HEK293 (cell line): ENCODE results near the gene ADM2.

Experiments
- CTCF ChIA-PET: fragments of 350-600 bp; formaldehyde crosslinking; extraction: SDS; loops from one replicate; lab custom pipeline; 2021; ENCODE audit warnings: antibody characterized with exemption; lab: Yijun Ruan, JAX
- POLR2A ChIA-PET: fragments of 300-600 bp; formaldehyde crosslinking; extraction: SDS; loops from one replicate; lab custom pipeline; 2020; ENCODE audit warnings: antibody characterized with exemption, inconsistent platforms; lab: Yijun Ruan, JAX
- H3K27ac ChIP-seq: fragments of 200-500 bp; sonication (Bioruptor generic); 2 replicates; pipeline ENCODE4 v1.5.1; 2014; ENCODE audit warnings: low read depth, low read length, control low read depth, inconsistent platforms; ENCODE audit errors: extremely low read depth
- H3K36me3 ChIP-seq, 2 experiments: fragments of 200-500 bp in 1 of 2; sonication (Bioruptor generic) in 1 of 2; 1 replicate in 1 of 2; 2 replicates in 1 of 2; pipeline ENCODE4 v1.5.1; 2014 to 2017; ENCODE audit warnings: inconsistent platforms in 2 of 2, low read length in 2 of 2; ENCODE audit not compliant: control insufficient read depth in 2 of 2, insufficient read depth in 1 of 2
- H3K4me1 ChIP-seq: fragments of 200-500 bp; sonication (Bioruptor generic); 2 replicates; pipeline ENCODE4 v1.5.1; 2014; ENCODE audit warnings: mild to moderate bottlenecking, low read length, inconsistent platforms; ENCODE audit not compliant: control insufficient read depth, insufficient read depth
- H3K4me3 ChIP-seq: 2 replicates; pipeline ENCODE4 v1.5.1; 2011; ENCODE audit warnings: low read depth, mild to moderate bottlenecking, control low read depth, low read length, moderate library complexity
- H3K9me3 ChIP-seq: fragments of 200-500 bp; sonication (Bioruptor generic); 2 replicates; pipeline ENCODE4 v1.5.1; 2014; ENCODE audit warnings: low read depth, low read length, inconsistent platforms; ENCODE audit not compliant: control insufficient read depth, insufficient read depth
- BCL11A ChIP-seq: fragments of 450-650 bp; formaldehyde crosslinking; IDR thresholded peaks from 2 replicates; pipeline ENCODE4 v1.5.1; 2016; ENCODE audit warnings: low read depth, missing biosample characterization, missing genetic modification characterization
- EGR2 ChIP-seq: fragments of 450-650 bp; formaldehyde crosslinking; IDR thresholded peaks from 2 replicates; pipeline ENCODE4 v1.5.1; 2016; ENCODE audit warnings: low read depth, missing biosample characterization, missing genetic modification characterization
- HOXA7 ChIP-seq: sonication (generic); formaldehyde crosslinking; IDR thresholded peaks from 2 replicates; pipeline ENCODE4 v1.8.1; 2022; ENCODE audit warnings: missing genetic modification reagents, borderline replicate concordance
- KLF17 ChIP-seq: fragments of 450-650 bp; formaldehyde crosslinking; IDR thresholded peaks from 2 replicates; pipeline ENCODE4 v1.5.1; 2016; ENCODE audit warnings: missing biosample characterization, missing genetic modification characterization
- KLF7 ChIP-seq: fragments of 450-650 bp; formaldehyde crosslinking; IDR thresholded peaks from 2 replicates; pipeline ENCODE4 v1.5.1; 2016; ENCODE audit warnings: missing biosample characterization, missing genetic modification characterization, borderline replicate concordance
- SETDB1 ChIP-seq: IDR thresholded peaks from one replicate; pipeline ENCODE4 v1.6.1; 2017; ENCODE audit warnings: mild to moderate bottlenecking, low read length, moderate library complexity, mixed read lengths; ENCODE audit not compliant: insufficient read length
- TCF7L2 ChIP-seq: IDR thresholded peaks from 2 replicates; pipeline ENCODE4 v1.6.1; 2011; ENCODE audit warnings: low read depth, mild to moderate bottlenecking, inconsistent platforms, low read length, moderate library complexity, borderline replicate concordance
- ZBTB1 ChIP-seq: fragments of 450-650 bp; formaldehyde crosslinking; IDR thresholded peaks from 2 replicates; pipeline ENCODE4 v1.5.1; 2016; ENCODE audit warnings: missing biosample characterization, missing genetic modification characterization
- ZBTB20 ChIP-seq: fragments of 450-650 bp; formaldehyde crosslinking; IDR thresholded peaks from 2 replicates; pipeline ENCODE4 v1.5.1; 2016; ENCODE audit warnings: missing biosample characterization, missing genetic modification characterization
- ZNF146 ChIP-seq: fragments of 450-650 bp; formaldehyde crosslinking; IDR thresholded peaks from 2 replicates; pipeline ENCODE4 v1.5.1; 2016; ENCODE audit warnings: missing biosample characterization, missing genetic modification characterization
- ZNF302 ChIP-seq: fragments of 450-650 bp; formaldehyde crosslinking; IDR thresholded peaks from 2 replicates; pipeline ENCODE4 v1.5.1; 2016; ENCODE audit warnings: missing biosample characterization, missing genetic modification characterization, low read depth
- ZNF354C ChIP-seq: fragments of 450-650 bp; formaldehyde crosslinking; IDR thresholded peaks from 2 replicates; pipeline ENCODE4 v1.5.1; 2016; ENCODE audit warnings: missing biosample characterization, missing genetic modification characterization, low read depth, borderline replicate concordance
- ZNF48 ChIP-seq: fragments of 450-650 bp; formaldehyde crosslinking; IDR thresholded peaks from 2 replicates; pipeline ENCODE4 v1.5.1; 2016; ENCODE audit warnings: missing biosample characterization, missing genetic modification characterization
- ZNF510 ChIP-seq: fragments of 450-650 bp; formaldehyde crosslinking; IDR thresholded peaks from 2 replicates; pipeline ENCODE4 v1.5.1; 2018; ENCODE audit warnings: mild to moderate bottlenecking, missing genetic modification characterization, missing biosample characterization; ENCODE audit not compliant: insufficient replicate concordance
- ZNF521 ChIP-seq: fragments of 450-650 bp; formaldehyde crosslinking; IDR thresholded peaks from 2 replicates; pipeline ENCODE4 v1.5.1; 2017; ENCODE audit warnings: missing biosample characterization, mild to moderate bottlenecking, missing genetic modification characterization
- ZNF561 ChIP-seq: fragments of 450-650 bp; IDR thresholded peaks from 2 replicates; pipeline ENCODE4 v1.5.1; 2018; ENCODE audit warnings: missing biosample characterization, missing genetic modification characterization, borderline replicate concordance
- ZNF629 ChIP-seq: fragments of 450-650 bp; formaldehyde crosslinking; IDR thresholded peaks from 2 replicates; pipeline ENCODE4 v1.5.1; 2017; ENCODE audit warnings: missing biosample characterization, missing genetic modification characterization
- ZSCAN5A ChIP-seq: fragments of 450-650 bp; formaldehyde crosslinking; IDR thresholded peaks from 2 replicates; pipeline ENCODE4 v1.5.1; 2016; ENCODE audit warnings: missing biosample characterization, missing genetic modification characterization
- TF ChIP-seq, protein P1 (sequence below): fragments of 450-650 bp; formaldehyde crosslinking; IDR thresholded peaks from 2 replicates; pipeline ENCODE4 v1.5.1; 2017; ENCODE audit warnings: missing biosample characterization, missing genetic modification characterization
- TF ChIP-seq, protein P2 (sequence below): fragments of 450-650 bp; formaldehyde crosslinking; IDR thresholded peaks from 2 replicates; pipeline ENCODE4 v1.5.1; 2016; ENCODE audit warnings: missing biosample characterization, missing genetic modification characterization
- TF ChIP-seq, protein P3 (sequence below): fragments of 450-650 bp; formaldehyde crosslinking; conservative IDR thresholded peaks from 2 replicates; pipeline ENCODE4 v1.5.1; 2016; ENCODE audit warnings: low read depth, missing biosample characterization, missing genetic modification characterization
- TF ChIP-seq, protein P4 (sequence below): fragments of 450-650 bp; formaldehyde crosslinking; IDR thresholded peaks from 2 replicates; pipeline ENCODE4 v1.5.1; 2016; ENCODE audit warnings: missing biosample characterization, missing genetic modification characterization

The ADM2 gene

DNA sequence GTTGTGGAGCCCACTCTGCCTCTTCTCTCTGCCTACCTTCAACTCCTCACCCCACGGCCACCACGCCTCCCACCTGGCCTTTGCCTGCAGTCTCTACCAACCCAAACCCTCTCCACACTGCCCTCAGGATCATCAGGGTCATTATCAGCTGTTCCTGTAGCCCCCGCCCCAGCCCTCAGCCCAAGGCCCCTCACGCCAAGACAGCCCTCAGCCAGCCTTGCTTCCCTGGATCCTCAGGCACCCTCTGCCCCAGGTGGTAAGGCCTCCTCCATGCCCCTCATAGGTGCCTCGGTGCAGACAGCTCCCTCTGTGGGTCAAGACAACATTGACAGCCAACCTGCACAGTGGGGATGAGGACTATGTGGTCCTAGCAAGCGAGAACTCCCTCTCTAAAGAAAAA is 8.3 kb upstream of the ADM2 start (continued):
- TF ChIP-seq, protein P1, sequence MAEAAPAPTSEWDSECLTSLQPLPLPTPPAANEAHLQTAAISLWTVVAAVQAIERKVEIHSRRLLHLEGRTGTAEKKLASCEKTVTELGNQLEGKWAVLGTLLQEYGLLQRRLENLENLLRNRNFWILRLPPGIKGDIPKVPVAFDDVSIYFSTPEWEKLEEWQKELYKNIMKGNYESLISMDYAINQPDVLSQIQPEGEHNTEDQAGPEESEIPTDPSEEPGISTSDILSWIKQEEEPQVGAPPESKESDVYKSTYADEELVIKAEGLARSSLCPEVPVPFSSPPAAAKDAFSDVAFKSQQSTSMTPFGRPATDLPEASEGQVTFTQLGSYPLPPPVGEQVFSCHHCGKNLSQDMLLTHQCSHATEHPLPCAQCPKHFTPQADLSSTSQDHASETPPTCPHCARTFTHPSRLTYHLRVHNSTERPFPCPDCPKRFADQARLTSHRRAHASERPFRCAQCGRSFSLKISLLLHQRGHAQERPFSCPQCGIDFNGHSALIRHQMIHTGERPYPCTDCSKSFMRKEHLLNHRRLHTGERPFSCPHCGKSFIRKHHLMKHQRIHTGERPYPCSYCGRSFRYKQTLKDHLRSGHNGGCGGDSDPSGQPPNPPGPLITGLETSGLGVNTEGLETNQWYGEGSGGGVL (tag by site-specific recombination), result no peak
- TF ChIP-seq ZNF561 (no peak), ZNF521 (no peak), ZNF354C (tag by site-specific recombination) (no peak), KLF17 (tag by site-specific recombination) (no peak), EGR2 (tag by site-specific recombination) (peak; percentile 84)
- TF ChIP-seq, protein P2, sequence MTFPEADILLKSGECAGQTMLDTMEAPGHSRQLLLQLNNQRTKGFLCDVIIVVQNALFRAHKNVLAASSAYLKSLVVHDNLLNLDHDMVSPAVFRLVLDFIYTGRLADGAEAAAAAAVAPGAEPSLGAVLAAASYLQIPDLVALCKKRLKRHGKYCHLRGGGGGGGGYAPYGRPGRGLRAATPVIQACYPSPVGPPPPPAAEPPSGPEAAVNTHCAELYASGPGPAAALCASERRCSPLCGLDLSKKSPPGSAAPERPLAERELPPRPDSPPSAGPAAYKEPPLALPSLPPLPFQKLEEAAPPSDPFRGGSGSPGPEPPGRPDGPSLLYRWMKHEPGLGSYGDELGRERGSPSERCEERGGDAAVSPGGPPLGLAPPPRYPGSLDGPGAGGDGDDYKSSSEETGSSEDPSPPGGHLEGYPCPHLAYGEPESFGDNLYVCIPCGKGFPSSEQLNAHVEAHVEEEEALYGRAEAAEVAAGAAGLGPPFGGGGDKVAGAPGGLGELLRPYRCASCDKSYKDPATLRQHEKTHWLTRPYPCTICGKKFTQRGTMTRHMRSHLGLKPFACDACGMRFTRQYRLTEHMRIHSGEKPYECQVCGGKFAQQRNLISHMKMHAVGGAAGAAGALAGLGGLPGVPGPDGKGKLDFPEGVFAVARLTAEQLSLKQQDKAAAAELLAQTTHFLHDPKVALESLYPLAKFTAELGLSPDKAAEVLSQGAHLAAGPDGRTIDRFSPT (tag by site-specific recombination), result peak; percentile 49; the same call in 1 of the 2 replicates

DNA sequence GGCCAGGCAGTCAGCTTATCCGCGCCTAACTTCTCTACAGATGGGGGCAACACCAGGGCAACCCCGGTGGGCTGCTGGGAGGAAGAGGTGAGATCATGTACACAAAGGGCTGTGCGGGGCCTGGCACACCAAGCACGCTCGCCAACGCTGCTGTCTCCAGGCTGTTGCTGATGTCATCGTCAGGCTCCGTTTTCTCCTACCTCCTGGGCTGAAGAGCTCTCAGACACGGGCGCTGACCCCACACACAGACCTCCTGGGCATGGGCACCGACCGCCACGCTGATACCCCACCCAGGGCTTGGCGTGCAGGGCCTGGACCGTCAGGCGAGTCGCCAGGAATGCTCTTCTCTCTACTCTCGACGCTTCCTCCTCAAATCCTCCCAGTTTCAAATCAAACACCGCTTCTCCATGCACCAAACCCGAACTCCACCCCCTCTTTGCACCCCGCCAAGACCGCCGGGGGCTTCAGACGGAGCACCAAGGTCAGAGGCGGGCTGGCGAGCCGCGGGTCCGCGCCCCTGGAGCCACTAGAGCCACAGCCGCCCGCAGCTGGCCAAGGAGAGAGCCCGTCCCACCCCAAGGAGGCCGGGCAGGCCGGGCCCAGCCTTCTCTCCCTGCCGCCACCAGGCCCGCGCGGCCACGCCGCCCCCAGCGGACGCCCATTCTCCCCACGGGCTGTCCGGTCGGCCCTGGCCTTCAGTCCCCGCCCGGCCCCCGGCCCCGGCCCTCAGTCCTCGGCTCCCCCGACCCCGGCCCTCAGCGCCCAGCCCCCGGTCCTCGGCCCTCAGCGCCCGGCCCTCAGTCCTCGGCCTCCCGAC is 7.3 kb upstream of the ADM2 start:
- CTCF ChIA-PET, result interaction anchor here (0.7 to 2.7 kb wide), 7 partner anchors 20 to 90 kb away, joined by 3 to 24 read pairs (median 4); partner anchors contain the start of gene SCO2
- H3K4me3 ChIP-seq, result peak overlapping the region; percentile 76
- H3K36me3 ChIP-seq, result peaks cover 4 to 34% of the 10 kb centered on the region in 2 experiments; a peak in 2 of 3 replicates
- POLR2A ChIA-PET, result interaction anchor here (1.0 to 2.3 kb wide), 8 partner anchors 14 to 89 kb away, joined by 3 to 12 read pairs (median 6); partner anchors contain the start of genes LMF2, NCAPH2, SCO2 and SYCE3
- peaks cover 27% of the 10 kb centered on the region for H3K4me1 ChIP-seq
- no peaks in the 10 kb centered on the region for H3K9me3 ChIP-seq
- H3K27ac ChIP-seq, result peak overlapping the region; percentile 87
- TF ChIP-seq HOXA7, result no peak
- no peak for TF ChIP-seq ZNF146 (tag by site-specific recombination)
- TF ChIP-seq, protein P3, sequence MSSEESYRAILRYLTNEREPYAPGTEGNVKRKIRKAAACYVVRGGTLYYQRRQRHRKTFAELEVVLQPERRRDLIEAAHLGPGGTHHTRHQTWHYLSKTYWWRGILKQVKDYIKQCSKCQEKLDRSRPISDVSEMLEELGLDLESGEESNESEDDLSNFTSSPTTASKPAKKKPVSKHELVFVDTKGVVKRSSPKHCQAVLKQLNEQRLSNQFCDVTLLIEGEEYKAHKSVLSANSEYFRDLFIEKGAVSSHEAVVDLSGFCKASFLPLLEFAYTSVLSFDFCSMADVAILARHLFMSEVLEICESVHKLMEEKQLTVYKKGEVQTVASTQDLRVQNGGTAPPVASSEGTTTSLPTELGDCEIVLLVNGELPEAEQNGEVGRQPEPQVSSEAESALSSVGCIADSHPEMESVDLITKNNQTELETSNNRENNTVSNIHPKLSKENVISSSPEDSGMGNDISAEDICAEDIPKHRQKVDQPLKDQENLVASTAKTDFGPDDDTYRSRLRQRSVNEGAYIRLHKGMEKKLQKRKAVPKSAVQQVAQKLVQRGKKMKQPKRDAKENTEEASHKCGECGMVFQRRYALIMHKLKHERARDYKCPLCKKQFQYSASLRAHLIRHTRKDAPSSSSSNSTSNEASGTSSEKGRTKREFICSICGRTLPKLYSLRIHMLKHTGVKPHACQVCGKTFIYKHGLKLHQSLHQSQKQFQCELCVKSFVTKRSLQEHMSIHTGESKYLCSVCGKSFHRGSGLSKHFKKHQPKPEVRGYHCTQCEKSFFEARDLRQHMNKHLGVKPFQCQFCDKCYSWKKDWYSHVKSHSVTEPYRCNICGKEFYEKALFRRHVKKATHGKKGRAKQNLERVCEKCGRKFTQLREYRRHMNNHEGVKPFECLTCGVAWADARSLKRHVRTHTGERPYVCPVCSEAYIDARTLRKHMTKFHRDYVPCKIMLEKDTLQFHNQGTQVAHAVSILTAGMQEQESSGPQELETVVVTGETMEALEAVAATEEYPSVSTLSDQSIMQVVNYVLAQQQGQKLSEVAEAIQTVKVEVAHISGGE, result no peak
- no peak for TF ChIP-seq SETDB1
- TF ChIP-seq ZNF510 (tag by site-specific recombination), result no peak
- TF ChIP-seq ZBTB20 (tag by site-specific recombination), result no peak
- no peak for TF ChIP-seq TCF7L2
- TF ChIP-seq BCL11A (tag by site-specific recombination), result peak; percentile 12
- no peak for TF ChIP-seq ZBTB1 (tag by site-specific recombination)
- TF ChIP-seq KLF7, result no peak
- TF ChIP-seq ZNF629 (tag by site-specific recombination), result peak; percentile 81
- TF ChIP-seq, protein P4, sequence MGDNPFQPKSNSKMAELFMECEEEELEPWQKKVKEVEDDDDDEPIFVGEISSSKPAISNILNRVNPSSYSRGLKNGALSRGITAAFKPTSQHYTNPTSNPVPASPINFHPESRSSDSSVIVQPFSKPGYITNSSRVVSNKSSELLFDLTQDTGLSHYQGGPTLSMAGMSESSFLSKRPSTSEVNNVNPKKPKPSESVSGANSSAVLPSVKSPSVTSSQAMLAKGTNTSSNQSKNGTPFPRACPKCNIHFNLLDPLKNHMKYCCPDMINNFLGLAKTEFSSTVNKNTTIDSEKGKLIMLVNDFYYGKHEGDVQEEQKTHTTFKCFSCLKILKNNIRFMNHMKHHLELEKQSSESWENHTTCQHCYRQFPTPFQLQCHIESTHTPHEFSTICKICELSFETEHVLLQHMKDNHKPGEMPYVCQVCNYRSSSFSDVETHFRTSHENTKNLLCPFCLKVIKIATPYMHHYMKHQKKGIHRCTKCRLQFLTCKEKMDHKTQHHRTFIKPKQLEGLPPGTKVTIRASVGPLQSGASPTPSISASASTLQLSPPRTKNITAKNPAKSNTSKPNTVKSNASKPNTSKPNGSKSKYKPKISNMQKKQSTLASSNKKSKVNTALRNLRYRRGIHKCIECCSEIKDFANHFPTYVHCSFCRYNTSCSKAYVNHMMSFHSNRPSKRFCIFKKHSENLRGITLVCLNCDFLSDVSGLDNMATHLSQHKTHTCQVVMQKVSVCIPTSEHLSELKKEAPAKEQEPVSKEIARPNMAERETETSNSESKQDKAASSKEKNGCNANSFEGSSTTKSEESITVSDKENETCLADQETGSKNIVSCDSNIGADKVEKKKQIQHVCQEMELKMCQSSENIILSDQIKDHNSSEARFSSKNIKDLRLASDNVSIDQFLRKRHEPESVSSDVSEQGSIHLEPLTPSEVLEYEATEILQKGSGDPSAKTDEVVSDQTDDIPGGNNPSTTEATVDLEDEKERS (tag by site-specific recombination), result peak; percentile 44; the same call in 1 of the 2 replicates
- no peak for TF ChIP-seq ZSCAN5A (tag by site-specific recombination)
- TF ChIP-seq ZNF302 (tag by site-specific recombination), result no peak
- TF ChIP-seq ZNF48 (tag by site-specific recombination), result no peak
